CD4-positive, alpha-beta T cell treated with Interleukin-4 for 4 hours (primary cell): ENCODE data around the gene ITPR1.
A peak's percentile ranks its signal among the peaks of the same experiment; 100 is the strongest.

Experiments
- DNase-seq: peaks from one replicate; pipeline ENCODE4 v3.0.0-alpha.2; 2020

Gene ITPR1

GRCh38 chr3:4492208-4493013 lies 737 bp upstream of the ITPR1 start:
- DNase-seq: peak; percentile 29

- no peak for DNase-seq
Measured at GRCh38 chr3:4493941-4494894, 1.1 kb downstream of the ITPR1 start.

GRCh38 chr3:4494895-4495264 lies 1.7 kb downstream of the ITPR1 start:
- no peak for DNase-seq

GRCh38 chr3:4495294-4496086 lies 2.3 kb downstream of the ITPR1 start:
- no peak for DNase-seq

GRCh38 chr3:4496087-4496452 lies 2.9 kb downstream of the ITPR1 start:
- DNase-seq: no peak

- no peak for DNase-seq
Measured at GRCh38 chr3:4497005-4497692, 4.0 kb downstream of the ITPR1 start.

GRCh38 chr3:4497843-4498324 lies 4.7 kb downstream of the ITPR1 start:
- no peak for DNase-seq

- no peak for DNase-seq
Measured at GRCh38 chr3:4498446-4498845, 5.3 kb downstream of the ITPR1 start.

- DNase-seq: no peak
Measured at GRCh38 chr3:4501437-4501836, 8.3 kb downstream of the ITPR1 start.

GRCh38 chr3:4501927-4502326 lies 8.8 kb downstream of the ITPR1 start:
- DNase-seq: no peak

- no peak for DNase-seq
Measured at GRCh38 chr3:4503050-4503449, 9.9 kb downstream of the ITPR1 start.

GRCh38 chr3:4504340-4505261 lies 11.5 kb downstream of the ITPR1 start:
- DNase-seq: peak; percentile 61

GRCh38 chr3:4505688-4506558 lies 12.8 kb downstream of the ITPR1 start:
- no peak for DNase-seq

- no peak for DNase-seq
Measured at GRCh38 chr3:4506559-4507023, 13.4 kb downstream of the ITPR1 start.

- no peak for DNase-seq
Measured at GRCh38 chr3:4507024-4507596, 14.0 kb downstream of the ITPR1 start.

- DNase-seq: no peak
Measured at GRCh38 chr3:4508048-4508981, 15.2 kb downstream of the ITPR1 start.

GRCh38 chr3:4509043-4509442 lies 15.9 kb downstream of the ITPR1 start:
- no peak for DNase-seq

- no peak for DNase-seq
Measured at GRCh38 chr3:4509983-4510755, 17.0 kb downstream of the ITPR1 start.
